Sigmoid colon (tissue), 7 donors: Measurements from ENCODE around the gene WDR5B. TPM values are rescaled to one million over a fixed set of nuclear protein-coding genes. Genes with fewer than 3 reads are reported as not detected.

Source experiments
- DNase-seq: peaks from one replicate; pipeline ENCODE4 v3.0.0-alpha.2; 2019
- H3K27ac ChIP-seq, 4 donors: fragments of 200-600 bp; sonication (generic); one replicate each; pipeline ENCODE4 v1.5.1; 2016 to 2019; ENCODE audit warnings: mild to moderate bottlenecking in 1 of 4
- H3K27me3 ChIP-seq, 3 donors: fragments of 200-600 bp; sonication (generic); one replicate each; pipeline ENCODE4 v1.5.1; 2019; ENCODE audit warnings: mild to moderate bottlenecking in 1 of 3
- H3K36me3 ChIP-seq, 4 donors: fragments of 200-600 bp; sonication (generic); one replicate each; pipeline ENCODE4 v1.5.1; 2016 to 2019
- H3K4me1 ChIP-seq, 4 donors: fragments of 200-600 bp; sonication (generic); one replicate each; pipeline ENCODE4 v1.5.1; 2017 to 2019
- H3K4me3 ChIP-seq, 4 donors: fragments of 200-600 bp; sonication (generic); one replicate each; pipeline ENCODE4 v1.5.1; 2017 to 2019; ENCODE audit warnings: mild to moderate bottlenecking in 2 of 4, moderate library complexity in 1 of 4
- H3K9me3 ChIP-seq, 4 donors: fragments of 200-600 bp in 3 of 4; sonication (generic) in 3 of 4; one replicate each; pipeline versions ENCODE4 v1.5.1 to v1.6.1; 2013 to 2019
- CTCF ChIP-seq, 4 experiments: fragments of 450-650 bp in 3 of 4; fragments of 200-600 bp in 1 of 4; IDR thresholded peaks; one replicate each; pipeline ENCODE4 v1.5.1; 2016 to 2019; ENCODE audit warnings: antibody characterized with exemption in 4 of 4, mild to moderate bottlenecking in 3 of 4, moderate library complexity in 2 of 4
- EP300 ChIP-seq, 4 donors: sonication (generic); formaldehyde crosslinking; IDR thresholded peaks; one replicate each; pipeline ENCODE4 v1.6.1; 2017; ENCODE audit warnings: antibody characterized with exemption in 4 of 4
- POLR2A ChIP-seq, 2 donors: fragments of 450-650 bp; IDR thresholded peaks; one replicate each; pipeline ENCODE4 v1.6.1; 2016; ENCODE audit warnings: antibody characterized with exemption in 2 of 2, mild to moderate bottlenecking in 2 of 2, moderate library complexity in 2 of 2
- POLR2AphosphoS5 ChIP-seq, 4 donors: sonication (generic); formaldehyde crosslinking; IDR thresholded peaks; one replicate each; pipeline ENCODE4 v1.6.1; 2017; ENCODE audit warnings: antibody characterized with exemption in 4 of 4
- WGBS, 2 donors: extraction: QIAGEN DNeasy Blood & Tissue Kit; methylation state at CpG; one replicate each; pipeline ENCODE4 v1.1.7; 2013; 5-methylcytosine and 5-hydroxymethylcytosine counted together
- intact Hi-C: fragments of 100-400 bp; cut with DNase I; formaldehyde crosslinking; loops from one replicate; pipeline ENCODE4 v1.15.1; 2023
- polyA plus RNA-seq, 3 donors: library from polyadenylated mRNA; stranded (reverse); fragments of 200-250 nt; gene quantifications; one replicate each; pipeline ENCODE4 v1.2.3, GENCODE V29; 2013
- total RNA-seq, 4 donors: library from RNA; depleted of rRNA; stranded (reverse); fragments of >200 nt; gene quantifications; one replicate each; pipeline ENCODE4 v1.1.0, GENCODE V29; 2016
- donor health status: healthy with polysubstance abuse.
- donor health status: Bipolar disorder and iron deficiency.
- donor health status: healthy.

The WDR5B gene
- total and polyA plus RNA-seq, 7 donors: 1.2 to 4.6 (median 2.5) TPM

GRCh38 chr3:122403489-122403888 lies 12.4 kb downstream of the WDR5B start:
- Histone ChIP-seq H3K4me1 (no peaks in the 10 kb centered on the region), H3K9me3 (no peaks in the 10 kb centered on the region), H3K4me3 (no peak overlapping the region), H3K27me3 (no peaks in the 10 kb centered on the region), H3K27ac (no peak overlapping the region), H3K36me3 (peaks cover 0 to 59% (median 13%) of the 10 kb centered on the region in 4 donors)
- 91 to 93% methylated on average over 6 of the region's 6 CpGs for WGBS, 2 donors
- TF ChIP-seq EP300 (IDR thresholded peaks at IDR 0.05): no peak
- no peak for TF ChIP-seq POLR2AphosphoS5 (IDR thresholded peaks at IDR 0.05)
- TF ChIP-seq CTCF (IDR thresholded peaks at IDR 0.05): no peak
- TF ChIP-seq POLR2A (IDR thresholded peaks at IDR 0.05): no peak
- DNase-seq: no peak
- intact Hi-C loops: no loop called here

- no peaks in the 10 kb centered on the region for H3K27me3 ChIP-seq
- intact Hi-C loops: no loop called here
- no peak for TF ChIP-seq POLR2A (IDR thresholded peaks at IDR 0.05)
- no peak for TF ChIP-seq CTCF (IDR thresholded peaks at IDR 0.05)
- no peak for TF ChIP-seq EP300 (IDR thresholded peaks at IDR 0.05)
- no peak for TF ChIP-seq POLR2AphosphoS5 (IDR thresholded peaks at IDR 0.05)
- peaks cover 0 to 15% (median 0%) of the 10 kb centered on the region in 4 donors for H3K36me3 ChIP-seq
- no peaks in the 10 kb centered on the region for H3K4me1 ChIP-seq
- no peak overlapping the region for H3K4me3 ChIP-seq
- no peak for DNase-seq
- WGBS, 2 donors: 94 to 95% methylated on average over 2 of the region's 2 CpGs
- H3K27ac ChIP-seq: no peak overlapping the region
- H3K9me3 ChIP-seq: no peaks in the 10 kb centered on the region
Measured at GRCh38 chr3:122398920-122399319, 16.9 kb downstream of the WDR5B start.

GRCh38 chr3:122397201-122397600 lies 18.7 kb downstream of the WDR5B start:
- TF ChIP-seq EP300 (IDR thresholded peaks at IDR 0.05): no peak
- TF ChIP-seq CTCF (IDR thresholded peaks at IDR 0.05): no peak
- no peak for TF ChIP-seq POLR2A (IDR thresholded peaks at IDR 0.05)
- TF ChIP-seq POLR2AphosphoS5 (IDR thresholded peaks at IDR 0.05): no peak
- H3K4me1 ChIP-seq: peaks cover 0 to 13% (median 5%) of the 10 kb centered on the region in 4 donors
- WGBS, 2 donors: 89 to 98% methylated on average over 1 of the region's 1 CpG
- H3K36me3 ChIP-seq: no peaks in the 10 kb centered on the region
- no peak overlapping the region for H3K27ac ChIP-seq
- no peaks in the 10 kb centered on the region for H3K9me3 ChIP-seq
- intact Hi-C loops: no loop called here
- no peak overlapping the region for H3K4me3 ChIP-seq
- DNase-seq: no peak
- H3K27me3 ChIP-seq: no peaks in the 10 kb centered on the region

GRCh38 chr3:122396511-122396910 lies 19.4 kb downstream of the WDR5B start:
- DNase-seq: no peak
- no peaks in the 10 kb centered on the region for H3K36me3 ChIP-seq
- no peak overlapping the region for H3K4me3 ChIP-seq
- H3K27me3 ChIP-seq: no peaks in the 10 kb centered on the region
- no peak for TF ChIP-seq CTCF (IDR thresholded peaks at IDR 0.05)
- TF ChIP-seq POLR2A (IDR thresholded peaks at IDR 0.05): no peak
- TF ChIP-seq EP300 (IDR thresholded peaks at IDR 0.05): no peak
- no peak for TF ChIP-seq POLR2AphosphoS5 (IDR thresholded peaks at IDR 0.05)
- no peak overlapping the region for H3K27ac ChIP-seq
- H3K4me1 ChIP-seq: peaks cover 0 to 16% (median 7%) of the 10 kb centered on the region in 4 donors
- intact Hi-C loops: no loop called here
- H3K9me3 ChIP-seq: no peaks in the 10 kb centered on the region

GRCh38 chr3:122395582-122395981 lies 20.3 kb downstream of the WDR5B start:
- Histone ChIP-seq H3K27me3 (no peaks in the 10 kb centered on the region), H3K36me3 (no peaks in the 10 kb centered on the region), H3K27ac (no peak overlapping the region), H3K4me3 (no peak overlapping the region), H3K4me1 (peaks cover 0 to 17% (median 7%) of the 10 kb centered on the region in 4 donors), H3K9me3 (no peaks in the 10 kb centered on the region)
- no peak for TF ChIP-seq EP300 (IDR thresholded peaks at IDR 0.05)
- TF ChIP-seq CTCF (IDR thresholded peaks at IDR 0.05): no peak
- TF ChIP-seq POLR2AphosphoS5 (IDR thresholded peaks at IDR 0.05): no peak
- no peak for TF ChIP-seq POLR2A (IDR thresholded peaks at IDR 0.05)
- 64 to 66% methylated on average over 3 of the region's 3 CpGs for WGBS, 2 donors
- intact Hi-C loops: no loop called here
- DNase-seq: no peak
